Embryonic facial prominence (tissue), 1 donor: ENCODE results near the gene CLECL1.
"Not testable (repeated sequence)": the region's sequence is repeated elsewhere in the genome, so short reads cannot be mapped to it uniquely, and the experiment has no call there.

Experiments
- DNase-seq: peaks from one replicate; pipeline ENCODE4 v3.0.0-alpha.2; 2016; ENCODE audit errors: extremely low spot score

The CLECL1 gene

GRCh38 chr12:9751204-9752144, 18.6 kb upstream of the CLECL1 start:
- no peak for DNase-seq

- DNase-seq, result peak; percentile 39
These were observed 17.6 kb upstream of the CLECL1 start for GRCh38 chr12:9750276-9751203.

GRCh38 chr12:9749640-9750039, 16.7 kb upstream of the CLECL1 start:
- DNase-seq, result no peak

DNA sequence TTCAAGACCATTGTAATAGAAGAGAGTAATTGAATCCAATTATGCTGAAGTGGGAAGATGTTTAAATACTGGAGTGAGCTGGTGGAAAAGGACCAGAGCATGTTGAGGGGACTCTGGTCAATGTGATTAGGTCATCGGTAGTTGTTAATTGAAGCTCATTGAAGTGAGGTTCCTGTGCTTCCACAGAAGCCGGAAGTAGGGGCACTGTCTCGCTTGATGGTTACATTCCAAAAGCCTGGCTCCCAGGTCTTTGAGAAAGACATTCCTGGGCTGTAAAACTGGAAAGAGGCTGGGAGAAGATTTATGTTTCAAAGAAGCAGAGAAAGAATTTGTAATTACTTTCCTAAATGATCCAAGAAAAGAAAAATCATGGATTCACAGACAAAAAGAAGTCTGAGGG, 12.3 kb upstream of the CLECL1 start:
- DNase-seq, result no peak

DNA sequence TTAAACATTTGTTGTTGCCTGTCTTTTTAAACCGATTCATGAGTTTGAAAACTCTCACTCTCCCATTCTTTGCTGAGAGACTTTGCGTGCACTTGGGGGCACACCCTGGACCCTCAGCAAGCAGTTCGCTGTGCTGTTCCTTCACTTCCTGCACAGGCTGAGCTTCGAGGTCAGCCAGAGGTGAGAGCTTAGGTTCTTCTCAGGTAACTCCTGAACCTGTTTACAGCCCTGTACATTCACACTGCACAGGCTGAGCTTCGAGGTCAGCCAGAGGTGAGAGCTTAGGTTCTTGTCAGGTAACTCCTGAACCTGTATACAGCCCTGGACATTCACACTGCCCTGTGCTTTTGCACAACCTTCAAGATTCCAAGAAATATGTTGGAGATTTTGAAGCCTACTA, 9.8 kb upstream of the CLECL1 start:
- DNase-seq, result no peak

- DNase-seq, result no peak
These were observed 8.8 kb upstream of the CLECL1 start for GRCh38 chr12:9741726-9742125.

DNA sequence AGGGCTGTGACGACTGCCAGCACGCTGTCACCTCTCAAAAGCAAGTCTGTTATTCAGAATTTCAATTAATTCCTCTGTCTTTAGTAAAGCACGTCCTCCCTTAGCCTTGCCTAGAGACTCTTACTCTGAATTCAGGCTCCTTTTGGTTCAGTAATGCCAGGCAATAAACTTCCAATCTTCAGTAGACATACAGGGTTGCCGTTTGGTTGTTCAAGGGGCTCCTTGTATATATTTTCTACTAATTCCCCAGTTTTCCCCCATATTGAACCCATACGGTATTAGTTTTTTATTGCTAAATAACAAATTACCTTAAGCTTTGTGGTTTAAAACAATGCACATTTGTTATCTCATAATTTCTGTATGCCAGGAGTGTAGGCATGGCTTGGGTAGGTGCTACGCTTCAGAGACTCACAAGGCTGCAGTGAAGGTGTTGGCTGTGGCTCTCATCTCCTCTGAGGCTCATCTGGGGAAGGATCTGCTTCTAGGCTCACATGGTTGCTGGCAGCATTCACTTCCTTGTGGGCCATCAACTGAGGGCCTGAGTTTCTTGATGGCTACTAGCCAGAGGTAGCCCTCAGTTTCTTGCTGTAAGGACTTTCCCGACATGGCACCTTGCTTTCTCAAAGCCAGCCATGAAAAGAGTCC, 7.3 kb upstream of the CLECL1 start:
- DNase-seq, result no peak

DNA sequence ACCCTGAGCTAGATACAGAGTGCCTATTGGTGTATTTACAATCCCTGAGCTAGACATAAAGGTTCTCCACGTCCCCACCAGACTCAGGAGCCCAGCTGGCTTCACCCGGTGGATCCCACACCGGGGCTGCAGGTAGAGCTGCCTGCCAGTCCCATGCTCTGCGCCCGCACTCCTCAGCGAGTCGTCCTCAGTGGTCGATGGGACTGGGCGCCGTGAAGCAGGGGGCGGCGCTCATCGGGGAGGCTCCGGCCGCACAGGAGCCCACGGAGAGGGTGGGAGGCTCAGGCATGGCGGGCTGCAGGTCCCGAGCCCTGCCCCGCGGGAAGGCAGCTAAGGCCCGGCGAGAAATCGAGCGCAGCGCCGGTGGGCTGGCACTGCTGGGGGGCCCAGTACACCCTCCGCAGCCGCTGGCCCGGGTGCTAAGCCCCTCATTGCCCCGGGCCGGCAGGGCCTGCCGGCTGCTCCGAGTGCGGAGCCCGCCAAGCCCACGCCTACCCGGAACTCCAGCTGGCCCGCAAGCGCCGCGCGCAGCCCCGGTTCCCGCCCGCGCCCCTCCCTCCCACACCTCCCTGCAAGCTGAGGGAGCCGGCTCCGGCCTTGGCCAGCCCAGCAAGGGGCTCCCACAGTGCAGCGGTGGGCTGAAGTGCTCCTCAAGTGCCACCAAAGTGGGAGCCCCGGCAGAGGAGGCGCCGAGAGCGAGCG, 6.7 kb upstream of the CLECL1 start:
- DNase-seq, result not testable (repeated sequence)

- not testable (repeated sequence) for DNase-seq
These were observed 6.0 kb upstream of the CLECL1 start for GRCh38 chr12:9738905-9739304.

DNA sequence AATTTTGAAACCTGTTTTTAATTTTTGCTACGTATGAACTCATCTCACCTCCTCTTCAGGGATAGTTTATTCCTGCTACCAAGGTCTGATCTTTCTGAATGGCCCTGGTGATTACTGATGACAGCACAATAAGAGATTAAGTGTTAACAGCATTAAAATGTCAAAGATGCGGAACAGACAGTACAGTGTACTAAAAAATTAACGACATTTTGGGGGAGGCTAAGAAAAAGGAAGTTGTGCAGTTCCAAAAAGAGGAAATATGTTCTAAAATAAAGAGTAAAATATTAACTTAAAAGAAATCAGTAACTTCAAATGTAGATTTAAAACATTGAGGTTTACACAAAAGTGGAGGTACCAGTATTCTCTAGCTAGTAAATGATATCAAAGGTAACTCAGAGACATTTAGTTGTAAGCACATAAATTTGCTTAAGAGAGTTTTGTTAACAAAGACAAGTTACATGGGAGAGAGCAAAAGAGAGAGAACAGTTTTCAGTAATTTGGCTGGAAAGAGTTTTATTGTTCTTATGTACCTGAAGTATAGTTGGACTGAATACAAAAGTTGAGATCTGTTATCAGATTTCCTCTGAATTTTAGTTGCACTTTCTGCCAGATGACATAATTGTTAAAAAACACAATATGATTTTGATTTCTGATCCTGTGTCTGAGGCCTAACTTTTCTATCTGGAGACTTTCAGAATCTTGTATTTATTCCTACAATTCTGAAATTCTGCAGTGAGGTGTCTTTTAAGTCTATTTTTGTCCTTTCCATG, 4.2 kb upstream of the CLECL1 start:
- no peak for DNase-seq

DNA sequence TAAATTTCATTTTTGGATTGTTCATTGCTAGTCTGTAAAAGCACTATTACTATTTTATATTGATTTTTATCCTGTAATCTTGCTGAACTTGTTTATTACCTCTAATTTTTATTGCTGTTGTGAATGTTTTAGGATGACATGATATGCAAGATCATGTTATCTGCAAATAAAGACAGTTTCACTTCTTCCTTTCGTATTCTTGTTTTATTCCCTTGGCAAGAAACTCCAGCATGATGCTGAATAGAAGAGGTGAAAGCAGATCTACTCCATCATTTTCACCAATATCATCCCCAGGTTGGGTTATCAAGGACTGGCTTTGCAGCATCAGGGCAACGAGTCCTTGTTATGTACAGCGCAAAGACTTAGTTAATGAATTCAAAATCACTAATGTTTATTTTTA, 2.7 kb upstream of the CLECL1 start:
- DNase-seq, result no peak

DNA sequence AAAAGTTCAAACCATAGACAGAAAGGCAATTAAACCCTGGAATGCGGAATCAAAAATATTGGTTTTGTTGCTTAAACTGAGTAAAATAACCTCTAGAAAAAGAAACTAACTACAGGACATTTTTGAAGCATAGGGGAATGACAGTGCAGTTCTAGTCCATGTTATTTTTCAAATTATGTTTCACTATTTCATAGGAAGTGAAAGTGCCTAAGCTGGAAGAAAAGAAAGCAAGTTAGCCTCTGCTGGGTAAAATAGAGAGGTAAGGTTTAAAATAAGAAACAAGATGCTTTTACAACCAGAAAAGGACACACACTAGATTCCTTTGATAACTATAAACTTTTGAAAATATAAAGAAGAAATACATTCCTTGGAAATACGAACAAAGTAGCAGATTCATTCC, 1.1 kb downstream of the CLECL1 start:
- no peak for DNase-seq

- DNase-seq, result no peak
These were observed 1.5 kb downstream of the CLECL1 start for GRCh38 chr12:9731393-9731792.

GRCh38 chr12:9730591-9730990, 2.3 kb downstream of the CLECL1 start:
- no peak for DNase-seq

GRCh38 chr12:9730011-9730410, 2.9 kb downstream of the CLECL1 start:
- DNase-seq, result no peak

DNA sequence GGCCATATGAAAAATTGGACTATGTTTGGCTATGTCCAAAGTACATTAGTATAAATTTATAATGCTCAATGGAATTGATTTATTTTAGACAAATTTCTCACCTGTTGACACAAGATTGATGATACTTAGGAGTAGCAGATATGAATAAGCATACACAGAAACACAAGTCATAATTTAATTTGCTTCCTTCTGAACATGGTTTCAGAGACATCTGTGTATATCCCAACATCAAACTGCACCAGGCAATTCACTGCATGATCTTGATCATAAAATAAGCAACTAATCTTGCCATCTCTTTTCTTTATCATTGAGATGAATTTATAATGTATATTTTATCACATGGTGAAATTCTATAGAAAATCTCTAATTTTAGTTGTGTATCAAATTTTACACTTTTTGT, 3.8 kb downstream of the CLECL1 start:
- no peak for DNase-seq

- DNase-seq, result no peak
These were observed 5.1 kb downstream of the CLECL1 start for GRCh38 chr12:9727813-9728212.

DNA sequence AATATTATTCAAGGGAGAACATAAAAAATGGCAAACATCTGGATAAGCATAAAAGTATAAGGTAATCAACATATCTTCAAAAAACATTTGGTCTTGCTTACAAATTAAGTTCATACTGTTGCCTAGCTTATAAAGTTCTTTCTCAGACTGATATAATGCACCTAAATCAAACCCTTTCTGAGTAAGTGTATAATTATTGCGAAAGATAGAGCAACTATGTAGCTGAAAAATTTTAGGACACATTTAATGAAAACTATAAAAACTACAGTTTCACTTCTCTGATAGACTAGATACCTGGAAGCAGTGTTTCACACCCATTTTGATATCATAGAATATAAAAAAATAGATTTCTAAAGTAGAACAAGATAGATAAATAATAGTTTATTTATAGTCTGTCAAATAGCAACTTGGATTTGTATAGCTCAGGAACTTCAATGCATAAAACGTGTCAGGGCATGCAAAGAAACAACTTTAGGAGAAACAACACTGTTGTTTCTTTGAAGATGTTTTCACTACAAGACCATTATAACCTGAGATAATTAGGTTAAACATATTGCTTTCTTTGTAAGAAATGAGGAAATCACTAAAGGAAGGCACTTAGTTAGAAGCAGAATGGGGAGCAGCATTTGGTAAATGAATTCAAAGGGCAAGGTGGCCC, 7.6 kb downstream of the CLECL1 start:
- DNase-seq, result no peak

GRCh38 chr12:9724023-9724422, 8.9 kb downstream of the CLECL1 start:
- no peak for DNase-seq

- DNase-seq, result no peak
These were observed 11.4 kb downstream of the CLECL1 start for GRCh38 chr12:9721394-9722092.
